ENCODE data around the gene CARM1. TPM values are rescaled to one million over a fixed set of nuclear protein-coding genes. Genes with fewer than 3 reads are reported as not detected.
"Not testable (repeated sequence)": the region's sequence is repeated elsewhere in the genome, so short reads cannot be mapped to it uniquely, and the experiment has no call there.

CARM1 gene
- total RNA-seq, 1 donor from 2014 or later = 56.7 TPM

- DNase-seq (ENCODE audit: extremely low read depth, low read depth, low spot score) = no peak
Observed at GRCh38 chr19:10927730-10928562, 56.6 kb downstream of the CARM1 start.

DNA sequence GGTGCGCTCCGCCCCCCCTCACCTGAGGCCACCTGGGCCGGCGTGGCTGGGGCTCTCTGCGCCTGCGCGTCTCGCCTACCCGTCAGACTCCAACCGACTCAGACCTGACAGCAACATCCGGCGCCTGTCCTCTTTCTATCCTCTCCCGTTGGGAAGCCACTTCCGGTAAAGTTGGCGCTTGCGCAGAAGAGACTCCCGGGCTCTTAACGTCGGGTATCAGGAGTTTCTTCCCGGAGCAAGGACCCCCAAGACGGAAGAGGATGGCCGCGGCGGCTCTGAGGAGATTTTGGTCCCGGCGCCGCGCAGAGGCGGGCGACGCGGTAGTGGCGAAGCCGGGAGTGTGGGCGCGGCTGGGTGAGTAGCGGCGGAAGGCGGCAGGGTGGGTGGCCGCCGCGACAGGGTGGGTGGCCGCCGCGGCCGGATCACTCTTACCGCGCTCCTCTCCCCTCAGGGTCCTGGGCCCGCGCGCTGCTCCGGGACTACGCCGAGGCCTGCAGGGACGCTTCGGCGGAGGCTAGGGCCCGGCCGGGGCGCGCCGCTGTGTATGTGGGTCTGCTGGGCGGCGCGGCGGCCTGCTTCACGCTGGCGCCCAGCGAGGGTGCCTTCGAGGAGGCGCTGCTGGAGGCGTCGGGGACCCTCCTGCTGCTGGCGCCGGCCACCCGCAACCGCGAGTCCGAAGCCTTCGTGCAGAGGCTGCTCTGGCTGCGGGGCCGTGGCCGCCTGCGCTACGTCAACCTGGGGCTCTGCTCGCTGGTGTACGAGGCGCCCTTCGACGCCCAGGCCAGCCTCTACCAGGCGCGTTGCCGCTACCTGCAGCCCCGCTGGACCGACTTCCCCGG is 57.4 kb downstream of the CARM1 start, which contains the start of the genes TIMM29 and YIPF2:
TIMM29 (plus strand) TSS at position 249 of the 839 bp plus-strand sequence; CDS start at position 261, 12 bp downstream.
YIPF2 (minus strand) TSS at position 77 of the 839 bp plus-strand sequence. CDS start 229 bp downstream, outside the sequence.
- DNase-seq (ENCODE audit: extremely low read depth, low read depth, low spot score) = peak; percentile 87

GRCh38 chr19:10929402-10929794 is 58.0 kb downstream of the CARM1 start:
- DNase-seq (ENCODE audit: extremely low read depth, low read depth, low spot score) = no peak

GRCh38 chr19:10935371-10936059 is 64.2 kb downstream of the CARM1 start:
- no peak for DNase-seq (ENCODE audit: extremely low read depth, low read depth, low spot score)

- DNase-seq (ENCODE audit: extremely low read depth, low read depth, low spot score) = peak; percentile 52
Observed at GRCh38 chr19:10936661-10937084, 65.3 kb downstream of the CARM1 start.

GRCh38 chr19:10941649-10942048 is 70.3 kb downstream of the CARM1 start:
- DNase-seq (ENCODE audit: extremely low read depth, low read depth, low spot score) = not testable (repeated sequence)

DNA sequence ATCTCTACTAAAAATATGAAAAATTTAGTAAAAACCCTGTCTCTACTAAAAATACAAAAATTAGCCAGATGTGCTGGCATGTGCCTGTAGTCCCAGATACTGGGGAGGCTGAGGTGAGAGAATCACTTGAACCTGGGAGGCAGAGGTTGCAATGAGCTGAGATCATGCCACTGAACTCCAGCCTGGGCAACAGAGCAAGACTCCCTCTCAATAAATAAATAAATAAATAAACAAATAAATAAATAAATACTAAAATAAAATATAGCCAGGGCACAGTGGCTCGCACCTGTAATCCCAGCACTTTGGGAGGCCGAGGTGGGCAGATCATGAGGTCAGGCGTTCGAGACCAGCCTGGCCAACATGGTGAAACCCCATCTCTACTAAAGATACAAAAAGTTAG is 72.1 kb downstream of the CARM1 start:
- DNase-seq (ENCODE audit: extremely low read depth, low read depth, low spot score) = not testable (repeated sequence)

- no peak for DNase-seq (ENCODE audit: extremely low read depth, low read depth, low spot score)
Observed at GRCh38 chr19:10945264-10945663, 73.9 kb downstream of the CARM1 start.

- no peak for DNase-seq (ENCODE audit: extremely low read depth, low read depth, low spot score)
Observed at GRCh38 chr19:10946958-10947657, 75.8 kb downstream of the CARM1 start.

DNA sequence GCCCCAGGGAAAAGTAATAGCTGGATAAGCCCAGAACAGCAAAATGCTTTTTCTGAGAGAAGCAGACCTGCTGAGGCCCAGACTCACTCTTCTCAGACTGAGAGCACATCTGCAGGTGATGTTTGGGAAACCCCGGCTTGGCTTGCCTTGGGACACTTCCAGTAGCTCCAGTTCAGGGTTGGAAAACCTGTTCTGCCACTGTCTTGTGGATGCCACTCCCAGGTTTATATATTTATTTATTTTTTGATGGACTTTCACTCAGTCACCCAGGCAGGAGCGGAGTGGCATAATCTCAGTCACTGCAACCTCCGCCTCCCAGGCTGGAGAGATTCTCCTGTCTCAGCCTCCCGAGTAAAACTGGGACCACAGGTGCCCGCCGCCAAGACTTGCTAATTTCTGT is 81.5 kb downstream of the CARM1 start:
- DNase-seq (ENCODE audit: extremely low read depth, low read depth, low spot score) = no peak

- not testable (repeated sequence) for DNase-seq (ENCODE audit: extremely low read depth, low read depth, low spot score)
Observed at GRCh38 chr19:10959277-10959968, 88.1 kb downstream of the CARM1 start.

DNA sequence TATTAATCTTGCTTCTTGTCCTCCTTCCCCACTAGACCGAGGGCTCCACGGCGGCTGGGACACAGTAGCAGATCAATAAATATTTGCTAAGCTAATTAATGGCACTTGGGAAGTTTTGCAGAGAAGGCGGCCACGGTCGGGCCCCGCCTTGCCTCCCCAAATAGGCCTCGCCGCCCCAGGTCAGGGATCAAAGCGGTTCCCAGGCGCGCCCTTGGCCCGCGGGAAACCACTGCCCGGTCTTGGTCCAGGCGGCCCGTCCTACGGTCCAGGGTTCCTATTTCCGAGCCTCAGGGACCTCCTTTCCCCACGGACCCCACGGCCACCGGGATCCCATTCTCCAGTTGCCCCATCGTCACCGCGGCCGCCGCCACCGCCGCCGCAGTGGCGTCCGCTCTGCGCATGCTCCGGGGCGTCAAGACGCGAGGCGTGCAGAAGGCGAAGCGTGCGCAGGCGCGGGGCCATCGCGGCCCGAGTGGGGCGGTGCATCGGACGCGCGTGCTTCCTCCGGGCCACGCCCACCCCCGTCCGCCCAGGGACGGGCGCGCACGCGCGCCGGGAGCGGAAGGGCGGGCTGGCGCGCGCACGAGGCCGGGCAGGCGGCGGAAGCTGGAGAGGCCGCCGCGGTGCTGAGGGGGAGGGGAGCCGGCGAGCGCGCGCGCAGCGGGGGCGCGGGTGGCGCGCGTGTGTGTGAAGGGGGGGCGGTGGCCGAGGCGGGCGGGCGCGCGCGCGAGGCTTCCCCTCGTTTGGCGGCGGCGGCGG is 89.1 kb downstream of the CARM1 start, which contains the start of gene SMARCA4:
SMARCA4 (plus strand) TSS at position 717 of the 759 bp plus-strand sequence. CDS start 23,122 bp downstream, outside the sequence.
- DNase-seq (ENCODE audit: extremely low read depth, low read depth, low spot score) = peak; percentile 39

DNA sequence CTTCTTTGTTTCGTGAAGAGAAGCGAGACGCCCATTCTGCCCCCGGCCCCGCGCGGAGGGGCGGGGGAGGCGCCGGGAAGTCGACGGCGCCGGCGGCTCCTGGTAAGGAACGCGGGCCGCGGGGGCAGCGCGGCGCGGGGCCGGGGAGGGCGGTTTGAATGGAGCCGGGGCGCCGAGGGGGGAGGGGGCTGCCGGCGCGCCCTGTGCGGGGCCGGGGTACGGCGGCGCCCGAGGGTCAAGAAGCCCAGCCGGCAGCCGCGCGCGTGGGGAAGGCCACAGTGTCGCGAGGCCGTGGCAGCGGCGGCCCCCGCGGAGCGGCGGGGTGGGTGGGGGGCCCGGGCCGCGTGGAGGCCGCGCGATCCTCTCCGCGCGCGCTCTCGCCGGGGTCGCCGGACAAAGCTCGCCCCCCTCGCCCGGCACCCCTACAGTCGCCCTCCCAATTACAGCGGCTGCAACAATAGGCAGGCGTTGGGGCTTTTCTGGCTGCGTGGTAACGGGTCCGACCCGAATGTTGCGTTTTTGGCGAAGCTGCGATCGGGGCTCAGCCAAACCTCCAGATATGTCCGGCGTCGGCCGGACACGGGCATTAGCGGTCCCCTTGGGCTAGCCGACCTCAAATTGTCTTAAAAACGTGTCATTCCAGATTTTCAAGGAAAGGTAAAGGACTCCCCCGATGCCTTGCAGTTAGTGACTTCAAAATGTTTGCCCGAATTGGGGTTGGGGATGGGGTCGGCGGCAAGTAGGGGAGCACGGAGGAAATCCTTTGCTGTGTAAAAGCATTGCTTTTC is 89.9 kb downstream of the CARM1 start:
- DNase-seq (ENCODE audit: extremely low read depth, low read depth, low spot score) = no peak

DNA sequence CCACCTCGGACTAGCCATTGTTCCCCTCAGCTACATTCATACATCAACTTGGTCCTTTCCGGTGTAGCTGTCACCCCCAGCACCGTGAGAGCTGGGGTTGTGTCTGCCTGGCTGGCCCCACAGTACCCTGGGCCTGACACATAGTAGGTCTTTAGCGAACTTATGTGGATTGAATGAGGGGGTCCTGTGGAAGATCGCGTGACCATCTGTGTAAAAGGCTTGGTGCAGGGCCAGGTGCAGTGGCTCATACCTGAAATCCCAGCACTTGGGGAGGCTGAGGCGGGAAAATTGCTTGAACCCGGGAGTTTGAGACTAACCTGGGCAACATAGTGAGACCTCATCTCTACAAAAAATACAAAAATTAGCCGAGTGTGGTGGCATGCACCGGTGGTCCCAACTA is 91.5 kb downstream of the CARM1 start:
- no peak for DNase-seq (ENCODE audit: extremely low read depth, low read depth, low spot score)

GRCh38 chr19:10963865-10964264 is 92.5 kb downstream of the CARM1 start:
- DNase-seq (ENCODE audit: extremely low read depth, low read depth, low spot score) = no peak

- DNase-seq (ENCODE audit: extremely low read depth, low read depth, low spot score) = no peak
Observed at GRCh38 chr19:10964903-10965302, 93.5 kb downstream of the CARM1 start.

DNA sequence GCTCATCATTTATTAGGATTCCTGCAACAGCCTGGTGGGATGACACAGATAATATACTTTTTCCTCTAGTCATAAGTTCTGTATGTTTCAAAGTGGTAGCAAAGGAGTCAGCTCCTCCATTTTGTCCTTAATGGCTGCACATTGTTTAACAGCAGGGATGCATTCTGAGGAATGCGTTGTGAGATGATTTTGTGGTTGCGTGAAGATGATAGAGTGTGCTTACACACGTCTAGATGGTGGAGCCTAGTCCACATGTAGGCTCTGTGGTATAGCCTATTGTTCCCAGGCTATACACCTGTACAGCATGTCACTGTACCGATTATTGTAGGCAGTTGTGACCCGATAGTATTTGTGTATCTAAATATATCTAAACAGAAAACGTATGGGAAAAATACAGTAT is 94.0 kb downstream of the CARM1 start:
- DNase-seq (ENCODE audit: extremely low read depth, low read depth, low spot score) = no peak

DNA sequence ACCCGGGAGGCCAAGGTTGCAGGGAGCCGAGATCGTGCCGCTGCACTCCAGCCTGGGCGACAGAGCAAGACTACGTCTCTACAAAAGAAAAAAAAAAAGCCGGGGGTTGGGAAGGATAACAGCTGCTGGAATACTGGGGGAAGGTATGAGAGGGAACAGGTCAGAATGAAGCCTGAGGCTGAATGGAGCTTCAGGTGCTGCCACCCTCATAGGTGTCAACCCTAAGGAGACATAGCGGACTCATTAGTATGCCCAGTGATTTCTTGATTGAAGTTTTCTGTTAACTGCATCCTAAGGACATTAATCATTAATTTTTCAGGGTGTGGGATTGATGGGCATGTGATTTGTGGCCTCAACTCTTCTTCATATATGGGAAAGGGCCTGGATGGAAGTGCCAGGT is 95.5 kb downstream of the CARM1 start:
- no peak for DNase-seq (ENCODE audit: extremely low read depth, low read depth, low spot score)
